ENCODE measurements around the gene ZNF649.

The ZNF649 gene

DNA sequence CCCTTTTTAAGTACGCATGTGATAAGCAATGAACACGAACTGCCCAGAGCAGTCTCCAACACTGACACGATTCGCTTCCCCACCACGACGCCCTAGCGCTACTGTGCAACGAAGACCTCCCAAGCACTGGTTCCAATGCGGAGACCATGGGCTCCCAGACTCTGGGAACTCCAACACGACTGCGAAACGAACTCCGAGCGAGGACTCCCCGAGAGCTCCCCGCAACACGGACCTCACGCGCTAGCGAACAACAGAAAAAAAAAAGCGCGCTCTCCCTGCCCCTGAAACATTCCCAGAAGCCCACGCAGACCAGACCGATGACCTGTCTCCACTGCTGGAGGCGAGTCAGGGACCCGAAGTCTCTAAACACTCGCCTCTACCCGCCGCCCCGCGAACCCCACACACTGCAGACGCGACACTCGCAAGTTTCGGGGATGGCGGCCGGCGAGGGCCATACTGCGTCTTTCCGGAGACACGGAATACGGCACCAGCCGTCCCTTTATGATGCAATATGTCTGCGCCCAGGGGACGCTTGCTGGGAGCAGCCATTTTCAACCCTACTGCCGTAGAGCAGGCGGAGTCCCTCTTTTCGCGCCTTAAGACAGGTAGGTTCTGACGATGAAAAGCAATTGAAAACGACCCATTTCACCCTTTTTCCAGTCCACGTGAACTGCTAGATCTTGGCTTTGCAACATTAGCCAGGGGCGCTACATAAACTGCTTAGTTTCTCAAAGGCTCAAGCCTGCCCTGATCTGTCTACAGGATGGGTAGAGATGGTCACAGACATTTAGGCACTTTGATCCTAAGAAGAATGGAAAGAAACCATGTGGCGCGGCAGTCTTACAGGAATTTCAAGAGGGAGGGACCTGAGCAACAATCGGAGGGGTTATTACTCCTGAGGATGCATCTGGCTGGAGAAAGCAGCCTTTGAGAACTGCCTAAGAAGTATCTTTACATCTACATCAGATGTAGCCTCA, 17.0 kb downstream of the ZNF649 start, which contains the start of gene ZNF577:
TSS of gene ZNF577 (minus strand) at position 430 of the 977 bp plus-strand sequence. CDS start 7,569 bp downstream, outside the sequence.
- peak; percentile 81 to 95 (median 88) for DNase-seq

DNA sequence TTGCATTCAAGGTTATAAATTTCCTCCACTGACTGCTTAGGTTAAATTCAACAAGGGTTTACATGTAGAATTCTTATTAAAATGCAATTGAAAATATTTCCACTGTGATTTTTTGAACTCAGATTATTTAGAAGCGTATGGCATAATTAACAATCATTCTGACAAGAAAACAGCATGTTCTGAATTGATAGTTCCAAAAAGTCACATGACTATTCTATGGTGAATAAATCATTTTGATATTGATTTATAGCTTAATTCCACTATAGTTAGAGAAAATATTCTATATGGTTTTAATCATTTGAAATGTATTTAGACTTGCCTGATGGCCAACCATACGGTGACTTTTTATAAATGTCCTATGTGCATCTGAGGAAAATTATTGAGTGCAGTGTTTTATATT, 20.1 kb downstream of the ZNF649 start:
- no peak for DNase-seq

GRCh38 chr19:51882518-51882917, 22.3 kb downstream of the ZNF649 start:
- DNase-seq, result no peak

- no peak for DNase-seq
These were observed 31.7 kb downstream of the ZNF649 start for GRCh38 chr19:51873097-51873496.

- peak in 1 of 4 experiments; percentile 1 for DNase-seq
These were observed 42.8 kb downstream of the ZNF649 start for GRCh38 chr19:51861870-51862622.
